ENCODE measurements around the gene HYAL1.

HYAL1 gene

DNA sequence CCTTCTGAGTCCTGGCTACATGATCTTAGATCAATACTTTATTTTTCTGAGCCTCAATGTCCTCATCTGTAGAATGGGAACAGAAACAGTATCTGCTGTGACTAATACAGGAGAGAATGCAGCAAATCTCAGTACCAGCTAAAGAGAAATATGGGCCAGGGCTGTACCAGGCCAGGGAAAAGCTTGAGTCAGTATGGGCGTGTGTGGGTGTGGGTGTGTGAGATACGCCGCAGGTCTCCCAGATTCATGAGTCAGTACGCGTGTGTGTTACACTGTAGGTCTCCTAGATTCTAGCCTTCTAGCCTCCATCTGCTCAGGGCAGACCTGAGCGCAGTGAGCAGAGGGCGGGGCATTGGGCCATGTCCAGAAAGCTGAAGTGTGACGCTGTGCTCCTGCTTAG lies 52.2 kb downstream of the HYAL1 start:
- H3K27me3 Mint-ChIP-seq (ENCODE audit: low read depth) = no peaks in the 10 kb centered on the region
- H3K27ac Mint-ChIP-seq = peak overlapping the region; percentile 36
- no peak overlapping the region for H3K4me3 Mint-ChIP-seq
- H3K9me3 Mint-ChIP-seq = no peaks in the 10 kb centered on the region
- peak; percentile 63 for DNase-seq (ENCODE audit: low spot score)
- H3K4me1 Mint-ChIP-seq (ENCODE audit: low read depth) = peaks cover 25% of the 10 kb centered on the region
- H3K36me3 Mint-ChIP-seq (ENCODE audit: low read depth) = peaks cover 34% of the 10 kb centered on the region

DNA sequence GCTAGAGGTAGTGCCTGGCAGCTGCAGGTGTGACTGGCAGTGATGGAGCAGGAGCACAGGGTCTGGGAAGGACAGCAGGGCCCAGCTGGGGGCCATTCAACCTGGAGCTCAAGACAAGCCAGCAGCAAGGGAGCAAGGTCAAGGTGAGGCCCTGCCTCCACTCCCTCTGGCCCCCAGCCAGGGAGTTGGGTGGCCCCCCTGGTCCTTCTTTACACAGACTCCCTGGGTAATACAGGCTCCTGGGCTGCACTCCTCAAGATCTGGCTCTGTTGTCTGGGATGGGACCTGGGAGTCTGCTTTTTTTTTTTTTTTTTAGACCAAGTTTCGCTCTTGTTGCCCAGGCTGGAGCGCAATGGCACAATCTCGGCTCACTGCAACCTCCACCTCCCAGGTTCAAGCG lies 52.9 kb downstream of the HYAL1 start:
- no peak for DNase-seq (ENCODE audit: low spot score)
- peaks cover 34% of the 10 kb centered on the region for H3K36me3 Mint-ChIP-seq (ENCODE audit: low read depth)

More for the DNA sequence above, 52.9 kb downstream of the HYAL1 start:
- no peaks in the 10 kb centered on the region for H3K27me3 Mint-ChIP-seq (ENCODE audit: low read depth)
- H3K4me3 Mint-ChIP-seq = no peak overlapping the region
- no peak overlapping the region for H3K27ac Mint-ChIP-seq
- no peaks in the 10 kb centered on the region for H3K9me3 Mint-ChIP-seq
- peaks cover 31% of the 10 kb centered on the region for H3K4me1 Mint-ChIP-seq (ENCODE audit: low read depth)

Data from T-helper 2 cell treated with Interferon-gamma antibody and Interleukin-4, amounts not matched to agents 5 μg/mL and 100 μg/mL, for 36 hours (primary cell).